KBM-7 (cell line): Measurements from ENCODE around the gene TANGO6.
"Not testable (repeated sequence)": the region's sequence is repeated elsewhere in the genome, so short reads cannot be mapped to it uniquely, and the experiment has no call there.

Source experiments
- DNase-seq: peaks from one replicate; pipeline ENCODE4 v3.0.0-alpha.2; 2015
- in situ Hi-C: fragments of 300-500 bp; cut with MboI; formaldehyde crosslinking; loops from 2 replicates; pipeline ENCODE4 v1.14.3; 2020; ENCODE audit warnings: low sequenced_read_pairs, low pct_unique_long_range_greater_than_20kb, mixed read lengths

TANGO6 gene

GRCh38 chr16:68990172-68990845 is 147.0 kb downstream of the TANGO6 start:
- DNase-seq, in situ Hi-C loops: not testable (repeated sequence)

GRCh38 chr16:68991075-68991474 is 147.7 kb downstream of the TANGO6 start:
- in situ Hi-C loops = no loop called here
- DNase-seq = no peak

DNA sequence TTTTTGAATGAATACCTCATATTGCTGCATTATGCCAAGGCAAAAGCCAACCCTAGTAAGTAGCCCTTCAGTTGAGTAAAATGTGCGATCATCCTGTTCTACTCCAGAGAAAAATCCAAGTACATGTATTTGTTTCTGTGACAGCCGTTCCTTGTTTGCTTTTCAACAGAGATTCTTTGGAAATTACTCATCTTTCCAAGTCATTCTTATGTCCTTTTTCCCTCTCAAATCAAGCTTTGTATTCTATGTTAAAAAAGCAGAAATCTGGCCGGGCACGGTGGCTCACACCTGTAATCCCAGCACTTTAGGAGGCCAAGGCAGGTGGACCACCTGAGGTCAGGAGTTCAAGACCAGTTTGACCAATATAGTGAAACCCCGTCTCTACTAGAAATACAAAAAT is 149.2 kb downstream of the TANGO6 start:
- DNase-seq = no peak
- in situ Hi-C loops = no loop called here

DNA sequence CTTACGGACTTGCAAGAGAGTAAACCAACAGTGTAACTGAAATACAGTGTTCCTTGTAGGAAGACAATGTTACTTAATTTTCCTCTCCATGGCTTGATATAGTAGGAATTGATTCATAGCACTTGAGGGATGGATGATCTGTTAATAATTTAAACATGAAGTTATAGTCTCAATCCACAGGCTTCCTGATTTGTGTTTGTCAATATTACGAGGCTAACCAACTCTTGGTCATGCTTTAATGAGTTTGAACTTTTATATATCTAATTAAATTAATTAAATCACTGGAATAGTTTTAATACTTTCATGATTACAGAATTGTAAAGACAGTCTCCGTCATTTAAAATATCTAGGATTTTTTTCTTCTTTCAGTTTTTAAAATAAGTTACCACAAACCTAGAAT is 150.1 kb downstream of the TANGO6 start:
- no peak for DNase-seq
- in situ Hi-C loops = no loop called here

- in situ Hi-C loops = no loop called here
- DNase-seq = no peak
These were observed 150.6 kb downstream of the TANGO6 start for GRCh38 chr16:68993885-68994284.

- no peak for DNase-seq
- in situ Hi-C loops = no loop called here
These were observed 151.0 kb downstream of the TANGO6 start for GRCh38 chr16:68994324-68994723.

DNA sequence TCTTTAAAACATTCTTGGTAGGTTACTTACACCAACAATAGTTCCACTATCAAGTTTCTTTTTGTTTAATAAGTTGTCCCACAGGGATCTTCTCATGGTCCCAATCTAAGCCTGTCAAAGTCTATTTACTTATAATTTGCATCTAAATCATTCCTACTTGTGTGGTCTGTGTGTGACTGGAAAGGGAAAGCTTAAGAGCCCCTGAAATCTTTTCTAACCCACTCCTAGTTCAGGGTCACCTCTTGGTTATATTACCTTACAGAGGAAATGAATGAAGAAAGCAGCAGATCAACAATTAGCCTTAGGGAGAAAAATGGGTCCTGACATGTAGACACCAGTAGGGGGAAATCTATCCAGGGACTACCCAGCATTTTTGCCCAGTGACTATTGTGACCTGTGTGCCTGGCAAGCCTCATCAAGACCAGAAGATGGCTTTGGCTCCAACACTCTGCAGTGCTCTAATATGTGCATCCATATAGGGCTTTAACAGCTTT is 151.7 kb downstream of the TANGO6 start:
- DNase-seq = peak; percentile 36
- in situ Hi-C loops = no loop called here

DNA sequence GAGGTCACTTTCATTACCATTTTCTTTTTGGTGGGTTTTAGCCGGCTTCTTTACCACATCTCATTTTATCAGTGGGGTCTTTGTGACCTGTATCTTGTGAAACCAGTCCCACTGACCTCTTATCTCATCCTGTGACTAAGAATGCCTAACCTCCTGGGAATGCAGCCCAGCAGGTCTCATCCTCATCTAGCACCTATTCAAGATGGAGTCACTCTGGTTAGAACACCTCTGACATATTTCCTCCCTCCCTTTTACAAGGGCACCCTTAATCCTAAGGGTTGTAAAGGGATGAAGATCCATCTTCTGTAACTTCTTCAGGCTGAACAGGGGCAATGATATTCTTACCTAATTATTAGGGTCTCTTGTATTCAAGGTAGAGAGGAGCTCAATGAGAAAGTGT is 154.2 kb downstream of the TANGO6 start:
- in situ Hi-C loops = no loop called here
- no peak for DNase-seq

DNA sequence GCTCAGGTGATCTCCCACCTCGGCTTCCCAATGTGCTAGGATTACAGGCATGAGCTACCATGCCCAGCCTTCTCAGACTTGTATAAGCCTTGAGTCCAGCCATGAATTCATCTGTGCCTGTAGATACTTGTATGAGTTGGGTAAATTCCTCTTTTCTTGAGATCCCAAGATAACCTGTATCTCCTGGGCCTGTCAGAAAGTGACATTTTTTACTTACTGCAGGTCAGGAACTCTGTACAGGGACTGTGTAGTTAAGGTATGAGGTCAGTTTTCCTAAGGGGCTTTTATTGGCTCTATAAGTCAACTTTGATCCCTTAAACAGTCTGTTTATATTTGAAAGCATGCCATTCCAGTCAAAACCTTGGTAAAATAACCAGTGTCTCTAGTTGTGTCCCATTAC is 155.8 kb downstream of the TANGO6 start:
- DNase-seq = no peak
- in situ Hi-C loops = no loop called here

DNA sequence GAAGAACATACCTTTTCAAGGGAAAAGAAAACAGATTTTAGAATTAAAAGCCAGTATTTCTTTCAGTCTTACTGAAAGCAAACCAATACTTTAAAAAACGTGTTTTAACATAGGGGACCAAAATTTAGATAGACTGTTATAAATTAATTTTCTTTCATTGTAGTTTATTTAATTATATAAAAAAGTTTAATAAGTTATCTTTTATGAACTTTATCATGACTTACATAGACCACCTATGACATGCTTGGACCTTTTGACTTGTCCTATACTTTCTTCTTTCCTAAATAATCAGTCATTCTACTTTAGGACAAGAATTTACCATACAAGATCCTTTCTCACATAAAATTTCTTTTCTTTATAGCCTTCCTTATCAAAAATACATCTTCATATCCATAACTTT is 160.2 kb downstream of the TANGO6 start:
- DNase-seq = no peak
- in situ Hi-C loops = no loop called here

DNA sequence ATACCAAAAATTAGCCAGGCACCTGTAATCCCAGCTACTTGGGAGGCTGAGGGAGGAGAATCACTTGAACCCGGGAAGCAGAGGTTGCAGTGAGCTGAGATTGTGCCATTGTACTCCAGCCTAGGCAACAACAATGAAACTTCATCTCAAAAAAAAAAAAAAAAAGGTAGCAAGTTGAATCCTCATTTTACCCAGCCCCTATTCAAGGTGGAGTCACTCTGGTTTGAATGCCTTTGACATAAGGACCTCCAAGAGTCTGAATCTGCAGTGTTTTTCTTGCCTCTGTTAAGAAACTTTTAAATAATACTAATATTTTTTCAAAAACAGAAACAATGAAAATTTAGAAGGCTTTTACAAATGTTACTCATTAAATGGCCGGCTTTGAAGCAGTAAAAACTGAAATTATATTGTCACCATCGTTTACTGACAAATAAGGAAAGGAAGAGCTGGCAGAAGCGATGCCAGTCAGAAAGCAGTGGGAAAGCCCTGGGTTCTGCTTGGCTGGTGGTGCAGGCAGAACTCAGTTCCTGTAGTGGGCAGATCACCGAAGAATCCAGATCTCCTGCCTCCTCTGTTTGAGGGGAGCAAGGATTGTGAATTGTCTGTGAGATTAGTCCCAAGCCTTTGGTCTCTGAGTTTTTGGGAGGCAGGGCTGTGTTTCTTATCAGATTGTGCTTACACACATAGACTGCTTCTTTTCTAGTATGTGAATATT is 162.5 kb downstream of the TANGO6 start:
- in situ Hi-C loops = no loop called here
- no peak for DNase-seq

DNA sequence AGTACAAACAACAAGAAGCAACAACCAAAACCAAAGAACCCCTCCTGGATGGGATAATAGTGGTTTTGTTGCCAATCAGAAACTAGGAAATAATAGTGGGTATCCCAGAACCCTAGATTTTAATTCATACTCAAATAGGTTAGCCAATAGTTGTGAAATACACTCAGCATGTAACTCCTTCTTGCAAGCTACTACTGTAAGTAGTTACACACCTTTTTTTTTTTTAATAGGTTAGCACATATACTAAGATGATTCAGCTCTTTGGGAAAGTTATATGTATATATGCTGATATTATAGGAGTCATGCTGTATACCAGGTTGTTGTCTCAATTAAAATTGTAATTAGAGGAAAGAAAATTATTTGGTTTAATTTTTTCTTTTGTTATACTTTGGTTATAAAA is 169.6 kb downstream of the TANGO6 start:
- DNase-seq = no peak
- in situ Hi-C loops = no loop called here

DNA sequence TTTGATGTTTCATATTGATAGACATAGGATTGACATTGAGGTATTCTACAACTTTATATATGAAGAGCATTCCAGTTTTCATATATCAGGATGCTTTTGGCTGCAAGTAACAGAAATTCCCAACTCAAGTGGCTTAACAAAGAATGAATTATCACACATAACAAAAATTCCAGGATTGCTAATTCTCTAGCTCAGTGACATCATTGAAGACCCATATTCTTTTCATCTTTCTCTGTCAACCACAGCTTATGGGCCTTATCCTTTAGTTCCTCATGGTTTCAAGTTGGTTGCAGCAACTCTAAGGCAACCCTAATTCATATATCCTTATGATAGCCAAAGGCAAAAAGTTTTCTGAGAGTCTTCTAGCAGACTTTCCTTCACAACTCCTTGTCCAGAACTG is 170.7 kb downstream of the TANGO6 start:
- in situ Hi-C loops = no loop called here

GRCh38 chr16:69014811-69015210 is 171.5 kb downstream of the TANGO6 start:
- no peak for DNase-seq
- in situ Hi-C loops = no loop called here

More for the DNA sequence above, 170.7 kb downstream of the TANGO6 start:
- DNase-seq = no peak

DNA sequence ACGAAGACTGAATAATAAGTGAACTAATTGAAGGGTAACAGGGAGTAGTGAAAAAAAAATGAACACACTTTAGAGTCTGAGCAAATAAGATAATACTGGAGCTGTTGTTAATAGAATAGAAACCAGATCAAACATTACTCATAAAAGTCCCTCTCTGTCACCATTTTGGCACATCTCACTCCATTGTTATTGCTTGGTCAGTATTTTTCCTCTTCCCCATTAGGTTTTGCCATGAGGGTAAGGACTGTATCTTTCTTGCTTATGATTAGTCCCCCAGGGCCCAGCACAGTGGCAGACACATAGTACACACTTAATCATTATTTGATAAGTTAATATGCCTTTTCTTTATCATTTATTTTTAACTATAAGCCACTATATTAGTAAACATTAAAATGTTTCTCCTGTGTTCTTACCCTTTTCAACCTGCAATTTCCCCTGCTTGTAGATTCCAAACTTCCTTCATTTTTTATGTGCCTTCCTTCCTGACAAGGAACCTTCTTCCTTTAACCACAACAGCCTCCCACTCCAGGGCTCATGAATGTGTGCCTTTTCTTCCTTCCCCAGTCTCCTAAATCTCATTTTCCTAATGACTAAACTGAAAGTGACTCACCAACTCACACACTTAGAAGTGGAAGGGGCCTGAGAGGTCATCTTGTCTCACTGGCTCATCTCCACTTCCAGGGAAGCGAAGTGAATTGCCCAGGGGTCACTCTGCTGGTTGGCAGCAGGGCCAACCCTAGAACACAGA is 173.9 kb downstream of the TANGO6 start:
- DNase-seq = peak; percentile 34
- in situ Hi-C loops = no loop called here

- no peak for DNase-seq
- in situ Hi-C loops = no loop called here
These were observed 176.5 kb downstream of the TANGO6 start for GRCh38 chr16:69019811-69020210.

GRCh38 chr16:69029121-69029520 is 185.8 kb downstream of the TANGO6 start:
- no peak for DNase-seq
- in situ Hi-C loops = no loop called here

DNA sequence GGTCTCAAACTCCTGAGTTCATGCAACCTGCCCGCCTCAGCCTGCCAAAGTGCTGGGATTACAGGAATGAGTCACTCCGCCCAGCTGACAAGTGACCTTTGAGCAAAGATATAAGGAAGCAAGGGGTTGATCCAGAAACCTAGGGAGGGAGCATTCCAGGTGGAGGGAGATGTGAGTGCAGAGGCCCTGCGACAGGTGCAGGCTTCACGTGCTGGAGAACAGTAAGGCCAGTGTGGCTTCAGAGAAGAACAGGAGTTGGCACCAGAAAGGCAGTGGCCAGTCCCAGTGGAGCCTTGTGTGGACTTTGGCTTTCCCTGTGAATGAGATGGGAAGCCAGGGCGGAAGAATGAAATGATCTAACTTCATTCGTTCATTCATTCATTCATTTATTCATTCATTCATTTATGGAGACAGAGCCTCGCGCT is 188.6 kb downstream of the TANGO6 start:
- DNase-seq = no peak
- in situ Hi-C loops = no loop called here

GRCh38 chr16:69033151-69033949 is 190.0 kb downstream of the TANGO6 start:
- in situ Hi-C loops = no loop called here
- DNase-seq = no peak
